Muscle layer of duodenum (tissue), 2 donors: ENCODE results near the gene ADAMTS16.

Experiments
- H3K27ac ChIP-seq: one replicate; pipeline ENCODE4 v1.7.0; 2013; ENCODE audit warnings: mild to moderate bottlenecking, low read length
- H3K27me3 ChIP-seq: one replicate; pipeline ENCODE4 v1.7.0; 2013; ENCODE audit warnings: low read depth, mild to moderate bottlenecking, control low read depth, low read length
- H3K36me3 ChIP-seq, 2 donors: one replicate each; pipeline ENCODE4 v1.7.0; 2013; ENCODE audit warnings: low read length in 2 of 2, control low read depth in 1 of 2, mild to moderate bottlenecking in 1 of 2; ENCODE audit not compliant: insufficient read depth in 2 of 2, control insufficient read depth in 1 of 2
- H3K4me1 ChIP-seq, 2 donors: one replicate each; pipeline ENCODE4 v1.7.0; 2013; ENCODE audit warnings: low read length in 2 of 2, mild to moderate bottlenecking in 2 of 2, control low read depth in 1 of 2, moderate library complexity in 1 of 2; ENCODE audit not compliant: insufficient read depth in 2 of 2, control insufficient read depth in 1 of 2
- H3K4me3 ChIP-seq, 2 donors: one replicate each; pipeline ENCODE4 v1.7.0; 2013; ENCODE audit warnings: low read length in 2 of 2, low read depth in 1 of 2, mild to moderate bottlenecking in 1 of 2
- H3K9me3 ChIP-seq, 2 donors: one replicate each; pipeline ENCODE4 v1.7.0; 2013; ENCODE audit warnings: low read length in 2 of 2, control low read depth in 1 of 2, mild to moderate bottlenecking in 1 of 2; ENCODE audit not compliant: control insufficient read depth in 1 of 2
- donor health status: healthy.

ADAMTS16 gene

GRCh38 chr5:5189051-5189430 is 48.9 kb downstream of the ADAMTS16 start:
- Histone ChIP-seq H3K4me1 (no peaks in the 10 kb centered on the region), H3K9me3 (no peaks in the 10 kb centered on the region), H3K36me3 (no peaks in the 10 kb centered on the region), H3K27ac (no peak overlapping the region), H3K27me3 (no peaks in the 10 kb centered on the region), H3K4me3 (no peak overlapping the region)

GRCh38 chr5:5191906-5192305 is 51.8 kb downstream of the ADAMTS16 start:
- no peaks in the 10 kb centered on the region for H3K9me3 ChIP-seq

GRCh38 chr5:5192681-5193080 is 52.6 kb downstream of the ADAMTS16 start:
- Histone ChIP-seq H3K4me3 (no peak overlapping the region), H3K4me1 (no peaks in the 10 kb centered on the region), H3K36me3 (no peaks in the 10 kb centered on the region), H3K9me3 (no peaks in the 10 kb centered on the region), H3K27ac (no peak overlapping the region), H3K27me3 (no peaks in the 10 kb centered on the region)

More at GRCh38 chr5:5191906-5192305, 51.8 kb downstream of the ADAMTS16 start:
- Histone ChIP-seq H3K27ac (no peak overlapping the region), H3K4me3 (no peak overlapping the region), H3K27me3 (no peaks in the 10 kb centered on the region), H3K36me3 (no peaks in the 10 kb centered on the region), H3K4me1 (no peaks in the 10 kb centered on the region)

GRCh38 chr5:5195128-5195918 is 55.2 kb downstream of the ADAMTS16 start:
- no peaks in the 10 kb centered on the region for H3K36me3 ChIP-seq
- H3K27ac ChIP-seq = no peak overlapping the region
- no peaks in the 10 kb centered on the region for H3K4me1 ChIP-seq
- H3K4me3 ChIP-seq = no peak overlapping the region
- no peaks in the 10 kb centered on the region for H3K9me3 ChIP-seq
- H3K27me3 ChIP-seq = no peaks in the 10 kb centered on the region

GRCh38 chr5:5198135-5198534 is 58.0 kb downstream of the ADAMTS16 start:
- Histone ChIP-seq H3K27ac (no peak overlapping the region), H3K27me3 (no peaks in the 10 kb centered on the region), H3K4me1 (no peaks in the 10 kb centered on the region), H3K36me3 (no peaks in the 10 kb centered on the region), H3K4me3 (no peak overlapping the region), H3K9me3 (no peaks in the 10 kb centered on the region)

GRCh38 chr5:5198815-5199214 is 58.7 kb downstream of the ADAMTS16 start:
- Histone ChIP-seq H3K27ac (no peak overlapping the region), H3K4me3 (no peak overlapping the region), H3K27me3 (no peaks in the 10 kb centered on the region), H3K9me3 (no peaks in the 10 kb centered on the region), H3K36me3 (no peaks in the 10 kb centered on the region), H3K4me1 (no peaks in the 10 kb centered on the region)

GRCh38 chr5:5199495-5199894 is 59.4 kb downstream of the ADAMTS16 start:
- H3K27me3 ChIP-seq = no peaks in the 10 kb centered on the region
- H3K9me3 ChIP-seq = no peaks in the 10 kb centered on the region
- no peaks in the 10 kb centered on the region for H3K36me3 ChIP-seq
- no peak overlapping the region for H3K27ac ChIP-seq
- H3K4me1 ChIP-seq = no peaks in the 10 kb centered on the region
- no peak overlapping the region for H3K4me3 ChIP-seq

GRCh38 chr5:5200133-5200532 is 60.0 kb downstream of the ADAMTS16 start:
- Histone ChIP-seq H3K4me1 (no peaks in the 10 kb centered on the region), H3K36me3 (no peaks in the 10 kb centered on the region), H3K4me3 (no peak overlapping the region), H3K9me3 (no peaks in the 10 kb centered on the region), H3K27ac (no peak overlapping the region), H3K27me3 (no peaks in the 10 kb centered on the region)

GRCh38 chr5:5202321-5202720 is 62.2 kb downstream of the ADAMTS16 start:
- H3K36me3 ChIP-seq = no peaks in the 10 kb centered on the region
- no peaks in the 10 kb centered on the region for H3K4me1 ChIP-seq
- no peak overlapping the region for H3K4me3 ChIP-seq
- H3K27ac ChIP-seq = no peak overlapping the region
- H3K9me3 ChIP-seq = no peaks in the 10 kb centered on the region
- H3K27me3 ChIP-seq = no peaks in the 10 kb centered on the region

GRCh38 chr5:5203451-5203850 is 63.3 kb downstream of the ADAMTS16 start:
- Histone ChIP-seq H3K36me3 (no peaks in the 10 kb centered on the region), H3K27ac (no peak overlapping the region), H3K4me1 (no peaks in the 10 kb centered on the region)

GRCh38 chr5:5207828-5208227 is 67.7 kb downstream of the ADAMTS16 start:
- H3K4me3 ChIP-seq = no peak overlapping the region
- H3K4me1 ChIP-seq = no peaks in the 10 kb centered on the region
- no peak overlapping the region for H3K27ac ChIP-seq

More at GRCh38 chr5:5203451-5203850, 63.3 kb downstream of the ADAMTS16 start:
- no peaks in the 10 kb centered on the region for H3K27me3 ChIP-seq
- H3K4me3 ChIP-seq = no peak overlapping the region
- no peaks in the 10 kb centered on the region for H3K9me3 ChIP-seq

GRCh38 chr5:5209089-5209488 is 69.0 kb downstream of the ADAMTS16 start:
- Histone ChIP-seq H3K36me3 (no peaks in the 10 kb centered on the region), H3K4me3 (no peak overlapping the region), H3K4me1 (no peaks in the 10 kb centered on the region), H3K9me3 (no peaks in the 10 kb centered on the region), H3K27ac (no peak overlapping the region), H3K27me3 (no peaks in the 10 kb centered on the region)

More at GRCh38 chr5:5207828-5208227, 67.7 kb downstream of the ADAMTS16 start:
- no peaks in the 10 kb centered on the region for H3K36me3 ChIP-seq
- no peaks in the 10 kb centered on the region for H3K27me3 ChIP-seq
- H3K9me3 ChIP-seq = no peaks in the 10 kb centered on the region
